HG03103 (cell line): ENCODE results near the gene SH3TC1.
A peak's percentile ranks its signal among the peaks of the same experiment; 100 is the strongest.

Experiments
- ATAC-seq: cut with Tn5 transposase; IDR thresholded peaks from one replicate; pipeline ENCODE4 v1.9.1; 2021; ENCODE audit warnings: low read depth; ENCODE audit not compliant: unreplicated experiment

The SH3TC1 gene

GRCh38 chr4:8197521-8197920 lies 1.6 kb upstream of the SH3TC1 start:
- ATAC-seq: no peak

GRCh38 chr4:8198206-8198905 lies 734 bp upstream of the SH3TC1 start:
- ATAC-seq: peak; percentile 1

GRCh38 chr4:8199594-8200301 lies 658 bp downstream of the SH3TC1 start:
- ATAC-seq: no peak

- no peak for ATAC-seq
These were observed 1.3 kb downstream of the SH3TC1 start for GRCh38 chr4:8200302-8200975.

GRCh38 chr4:8201321-8201781 lies 2.3 kb downstream of the SH3TC1 start:
- peak; percentile 27 for ATAC-seq

GRCh38 chr4:8202108-8203051 lies 3.3 kb downstream of the SH3TC1 start:
- ATAC-seq: no peak

GRCh38 chr4:8203052-8203401 lies 3.9 kb downstream of the SH3TC1 start:
- ATAC-seq: no peak

GRCh38 chr4:8203817-8204216 lies 4.7 kb downstream of the SH3TC1 start:
- ATAC-seq: no peak

- ATAC-seq: no peak
These were observed 5.6 kb downstream of the SH3TC1 start for GRCh38 chr4:8204576-8205227.

GRCh38 chr4:8205241-8205707 lies 6.2 kb downstream of the SH3TC1 start:
- no peak for ATAC-seq

GRCh38 chr4:8205749-8206611 lies 6.9 kb downstream of the SH3TC1 start:
- ATAC-seq: no peak

- no peak for ATAC-seq
These were observed 8.2 kb downstream of the SH3TC1 start for GRCh38 chr4:8207314-8207713.

- ATAC-seq: no peak
These were observed 9.5 kb downstream of the SH3TC1 start for GRCh38 chr4:8208565-8208964.

GRCh38 chr4:8209181-8209874 lies 10.2 kb downstream of the SH3TC1 start:
- no peak for ATAC-seq

GRCh38 chr4:8210010-8210409 lies 10.9 kb downstream of the SH3TC1 start:
- no peak for ATAC-seq

- ATAC-seq: no peak
These were observed 11.5 kb downstream of the SH3TC1 start for GRCh38 chr4:8210616-8211015.

GRCh38 chr4:8211251-8211650 lies 12.2 kb downstream of the SH3TC1 start:
- no peak for ATAC-seq
